GM20000 (cell line): Measurements from ENCODE around the gene NDOR1.
"Not testable (repeated sequence)": the region's sequence is repeated elsewhere in the genome, so short reads cannot be mapped to it uniquely, and the experiment has no call there.

Experiments
- DNase-seq: peaks from one replicate; pipeline ENCODE4 v3.0.0; 2012; ENCODE audit warnings: low spot score
- CTCF ChIP-seq: IDR thresholded peaks from 2 replicates; pipeline ENCODE4 v1.5.1; 2012; ENCODE audit warnings: mild to moderate bottlenecking, control low read depth; ENCODE audit errors: extremely low read depth, missing control alignments

The NDOR1 gene

GRCh38 chr9:137256856-137257255 is 51.4 kb downstream of the NDOR1 start:
- TF ChIP-seq CTCF: no peak
- DNase-seq: no peak

- DNase-seq: not testable (repeated sequence)
Observed at GRCh38 chr9:137262173-137262908, 56.8 kb downstream of the NDOR1 start.

DNA sequence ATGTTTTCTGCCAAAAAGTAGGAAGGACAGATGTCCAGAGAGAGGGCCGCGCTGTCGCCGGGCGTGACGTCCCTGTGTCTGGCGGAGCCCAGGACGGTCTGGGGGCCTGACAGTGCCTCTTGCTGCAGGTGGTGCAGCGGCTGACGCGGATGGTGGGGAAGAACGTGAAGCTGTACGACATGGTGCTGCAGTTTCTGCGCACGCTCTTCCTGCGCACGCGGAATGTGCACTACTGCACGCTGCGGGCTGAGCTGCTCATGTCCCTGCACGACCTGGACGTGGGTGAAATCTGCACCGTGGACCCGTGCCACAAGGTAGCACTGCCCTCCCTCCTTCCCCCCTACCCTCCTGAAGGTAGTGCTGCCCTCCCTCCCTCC is 57.4 kb downstream of the NDOR1 start:
- TF ChIP-seq CTCF: no peak
- DNase-seq: no peak

- no peak for TF ChIP-seq CTCF
- no peak for DNase-seq
Observed at GRCh38 chr9:137263506-137263905, 58.0 kb downstream of the NDOR1 start.

DNA sequence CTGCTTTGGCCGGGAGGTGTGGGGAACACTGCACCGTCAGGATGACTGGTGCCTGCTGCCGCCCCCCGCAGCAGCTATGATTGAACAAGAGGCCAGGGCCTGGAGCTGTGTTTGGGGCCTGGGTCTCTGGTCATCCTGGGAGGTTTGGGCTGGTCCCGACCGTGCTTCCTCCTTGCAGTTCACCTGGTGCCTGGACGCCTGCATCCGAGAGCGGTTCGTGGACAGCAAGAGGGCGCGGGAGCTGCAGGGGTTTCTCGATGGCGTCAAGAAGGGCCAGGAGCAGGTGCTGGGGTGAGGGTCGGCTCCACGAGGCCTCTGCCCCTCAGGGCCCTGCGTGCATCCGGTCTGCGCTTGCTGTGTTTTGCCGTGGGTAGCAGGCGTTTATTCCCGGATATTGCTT is 58.6 kb downstream of the NDOR1 start:
- no peak for DNase-seq
- no peak for TF ChIP-seq CTCF

- no peak for TF ChIP-seq CTCF
- DNase-seq: no peak
Observed at GRCh38 chr9:137265496-137266161, 60.1 kb downstream of the NDOR1 start.

DNA sequence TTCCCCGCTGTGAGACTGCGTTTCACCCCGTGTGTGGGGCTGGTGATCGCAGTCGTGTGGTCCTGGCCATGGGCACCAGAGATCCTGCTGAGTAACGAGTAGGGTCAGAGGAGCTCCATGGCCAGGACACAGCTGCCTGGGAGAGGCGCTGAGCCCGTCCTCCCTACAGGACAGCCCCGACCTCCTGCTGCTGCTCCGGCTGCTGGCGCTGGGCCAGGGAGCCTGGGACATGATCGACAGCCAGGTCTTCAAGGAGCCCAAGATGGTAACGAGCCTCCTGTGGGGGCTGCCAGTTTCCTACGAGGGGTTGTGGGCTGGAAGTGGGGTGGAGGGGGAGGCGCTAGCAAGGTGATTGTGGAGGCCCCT is 60.6 kb downstream of the NDOR1 start:
- no peak for TF ChIP-seq CTCF

More for the DNA sequence above, 60.6 kb downstream of the NDOR1 start:
- no peak for DNase-seq
